HepG2 (cell line): ENCODE data around the gene ALDH3B1. TPM values are rescaled to one million over a fixed set of nuclear protein-coding genes. Genes with fewer than 3 reads are reported as not detected.

ENCODE experiments used
- AGO2 ChIP-seq: fragments of 200-400 bp; formaldehyde crosslinking; optimal IDR thresholded peaks from 2 replicates; pipeline ENCODE3; 2017; ENCODE audit warnings: mild to moderate bottlenecking, low read depth, low read length, moderate library complexity
- AKAP8 ChIP-seq: sonication (generic); formaldehyde crosslinking; IDR thresholded peaks from 2 replicates; pipeline ENCODE4 v1.5.1; 2020; ENCODE audit warnings: mild to moderate bottlenecking, missing genetic modification reagents
- BRF2 ChIP-seq: sonication (generic); formaldehyde crosslinking; IDR thresholded peaks from 2 replicates; pipeline ENCODE4 v1.8.1; 2022; ENCODE audit warnings: mild to moderate bottlenecking, missing genetic modification reagents
- HMG20A ChIP-seq: IDR thresholded peaks from 2 replicates; pipeline ENCODE4 v1.6.1; 2016; ENCODE audit warnings: borderline replicate concordance
- HNF1B ChIP-seq: sonication (generic); formaldehyde crosslinking; IDR thresholded peaks from 2 replicates; pipeline ENCODE4 v1.5.1; 2020; ENCODE audit warnings: mild to moderate bottlenecking, moderate library complexity, missing genetic modification reagents
- HOXD1 ChIP-seq: sonication (generic); formaldehyde crosslinking; IDR thresholded peaks from 2 replicates; pipeline ENCODE4 v1.5.0; 2020; ENCODE audit warnings: missing genetic modification reagents
- KDM2A ChIP-seq: sonication (generic); formaldehyde crosslinking; IDR thresholded peaks from 2 replicates; pipeline ENCODE4 v1.4.0; 2020; ENCODE audit warnings: low read depth, missing genetic modification reagents, borderline replicate concordance
- NONO ChIP-seq, 2 experiments: fragments of 450-650 bp in 1 of 2; sonication (generic) in 1 of 2; formaldehyde crosslinking in 1 of 2; IDR thresholded peaks in 1 of 2; conservative IDR thresholded peaks in 1 of 2; 2 replicates each; pipeline versions ENCODE4 v1.6.1 to v1.8.0; 2017 to 2022; ENCODE audit warnings: mild to moderate bottlenecking in 1 of 2, missing genetic modification reagents in 1 of 2, moderate library complexity in 1 of 2
- PHF8 ChIP-seq: sonication (generic); formaldehyde crosslinking; IDR thresholded peaks from 2 replicates; pipeline ENCODE4 v1.5.0; 2020; ENCODE audit warnings: missing genetic modification reagents
- POLR2G ChIP-seq: fragments of 200-400 bp; formaldehyde crosslinking; IDR thresholded peaks from 2 replicates; pipeline ENCODE4 v1.6.1; 2018; ENCODE audit warnings: mild to moderate bottlenecking, low read depth, low read length, moderate library complexity
- RARA ChIP-seq: IDR thresholded peaks from 2 replicates; pipeline ENCODE4 v1.6.1; 2016; ENCODE audit warnings: missing genetic modification reagents, missing compliant biosample characterization
- RBM22 ChIP-seq: fragments of 200-400 bp; formaldehyde crosslinking; optimal IDR thresholded peaks from 2 replicates; pipeline ENCODE3; 2017; ENCODE audit warnings: mild to moderate bottlenecking, low read length, moderate library complexity
- RNF2 ChIP-seq: fragments of 450-650 bp; conservative IDR thresholded peaks from 2 replicates; pipeline ENCODE4 v1.6.1; 2016; ENCODE audit warnings: low read depth
- ZFYVE20 ChIP-seq: sonication (generic); formaldehyde crosslinking; IDR thresholded peaks from 2 replicates; pipeline ENCODE4 v1.8.0; 2023; ENCODE audit warnings: low read depth, mild to moderate bottlenecking, moderate library complexity, missing genetic modification reagents, borderline replicate concordance
- ZNF292 ChIP-seq: sonication (generic); formaldehyde crosslinking; IDR thresholded peaks from 2 replicates; pipeline ENCODE4 v1.8.1; 2022; ENCODE audit warnings: mild to moderate bottlenecking, low read depth, missing genetic modification reagents, borderline replicate concordance
- ZNF468 ChIP-seq: sonication (generic); formaldehyde crosslinking; IDR thresholded peaks from 2 replicates; pipeline ENCODE4 v1.8.0; 2022; ENCODE audit warnings: mild to moderate bottlenecking, moderate library complexity, missing genetic modification reagents
- ZNF562 ChIP-seq: sonication (generic); formaldehyde crosslinking; IDR thresholded peaks from 2 replicates; pipeline ENCODE4 v1.8.0; 2022; ENCODE audit warnings: missing genetic modification reagents, borderline replicate concordance
- ZNF572 ChIP-seq: sonication (generic); formaldehyde crosslinking; IDR thresholded peaks from 2 replicates; pipeline ENCODE4 v1.5.1; 2020; ENCODE audit warnings: mild to moderate bottlenecking, missing genetic modification reagents
- ZNF615 ChIP-seq: sonication (generic); formaldehyde crosslinking; IDR thresholded peaks from 2 replicates; pipeline ENCODE4 v1.5.0; 2020; ENCODE audit warnings: mild to moderate bottlenecking, missing genetic modification reagents, borderline replicate concordance
- ZNF616 ChIP-seq: sonication (generic); formaldehyde crosslinking; IDR thresholded peaks from 2 replicates; pipeline ENCODE4 v1.5.0; 2020; ENCODE audit warnings: low read depth, mild to moderate bottlenecking, missing genetic modification reagents
- ZNF850 ChIP-seq: sonication (generic); formaldehyde crosslinking; conservative IDR thresholded peaks from 2 replicates; pipeline ENCODE4 v1.9.0; 2021; ENCODE audit warnings: mild to moderate bottlenecking, missing genetic modification reagents
- polyA plus RNA-seq, 8 experiments: library from polyadenylated mRNA; depleted of rRNA in 3 of 8; stranded (reverse) in 7 of 8; unstranded in 1 of 8; fragments of >200 nt; fragmentation: Illumina TruSeq in 4 of 8; extraction: Trizol in 4 of 8; gene quantifications; 2 replicates each; pipeline versions ENCODE4 v1.2.1 to v1.2.3, GENCODE V29; 2011 to 2016; ENCODE audit warnings: low read depth in 4 of 8, missing spikeins in 1 of 8, mixed read lengths in 1 of 8; ENCODE audit not compliant: insufficient read depth in 1 of 8
- total RNA-seq, 5 experiments: library from RNA; depleted of rRNA; stranded (reverse); fragments of >200 nt; fragmentation: Illumina TruSeq; extraction: Trizol; gene quantifications; 2 replicates each; pipeline ENCODE4 v1.2.3, GENCODE V29; 2016; ENCODE audit warnings: low read depth in 1 of 5

The ALDH3B1 gene
- total and polyA plus RNA-seq, 2 of the 13 experiments (the other 11 are each of a cell fraction or from before 2014, with no cell fraction given): 4.0 to 6.7 TPM

GRCh38 chr11:68052137-68052873 is 42.2 kb downstream of the ALDH3B1 start (continued):
- TF ChIP-seq HNF1B (no peak), HOXD1 (CRISPR knock-in tag) (0 out of 2 replicates have a peak, but pooled peaks have one; percentile 26), NONO (IDR thresholded peaks at IDR 0.05) (no peak), NONO (CRISPR knock-in tag; conservative IDR thresholded peaks at IDR 0.05) (0 out of 2 replicates have a peak, but pooled peaks have one; percentile 24), KDM2A (CRISPR knock-in tag) (peak; percentile 33; the same call in 1 of the 2 replicates), ZNF292 (CRISPR knock-in tag) (no peak), RARA (CRISPR knock-in tag) (no peak), HMG20A (CRISPR knock-in tag) (no peak), ZNF616 (CRISPR knock-in tag) (no peak), ZNF468 (CRISPR knock-in tag) (no peak), PHF8 (CRISPR knock-in tag) (0 out of 2 replicates have a peak, but pooled peaks have one; percentile 27), BRF2 (CRISPR knock-in tag) (no peak), ZNF850 (CRISPR knock-in tag) (no peak), RNF2 (no peak), ZNF562 (no peak), AKAP8 (CRISPR knock-in tag) (peak; percentile 82), ZNF572 (CRISPR knock-in tag) (no peak), ZFYVE20 (no peak), ZNF615 (CRISPR knock-in tag) (no peak), RBM22 (peak; percentile 88), POLR2G (peak; percentile 20), AGO2 (peak; percentile 80)
- TF ChIP-seq, all 625 proteins: peak for 11
